H4 (cell line): ENCODE results near the gene CNKSR3. TPM values are rescaled to one million over a fixed set of nuclear protein-coding genes. Genes with fewer than 3 reads are reported as not detected.
"Not testable (repeated sequence)": the region's sequence is repeated elsewhere in the genome, so short reads cannot be mapped to it uniquely, and the experiment has no call there.

Experiments used
- DNase-seq: peaks from one replicate; pipeline ENCODE4 v3.0.0-alpha.2; 2015; ENCODE audit warnings: low spot score
- total RNA-seq: library from RNA; depleted of rRNA; stranded (reverse); fragments of >200 nt; shearing (Covaris generic); gene quantifications from 2 replicates; pipeline ENCODE4 v1.2.3, GENCODE V29; 2014

CNKSR3 gene
- total RNA-seq, 1 experiment from 2014 or later = 8.1 TPM

DNA sequence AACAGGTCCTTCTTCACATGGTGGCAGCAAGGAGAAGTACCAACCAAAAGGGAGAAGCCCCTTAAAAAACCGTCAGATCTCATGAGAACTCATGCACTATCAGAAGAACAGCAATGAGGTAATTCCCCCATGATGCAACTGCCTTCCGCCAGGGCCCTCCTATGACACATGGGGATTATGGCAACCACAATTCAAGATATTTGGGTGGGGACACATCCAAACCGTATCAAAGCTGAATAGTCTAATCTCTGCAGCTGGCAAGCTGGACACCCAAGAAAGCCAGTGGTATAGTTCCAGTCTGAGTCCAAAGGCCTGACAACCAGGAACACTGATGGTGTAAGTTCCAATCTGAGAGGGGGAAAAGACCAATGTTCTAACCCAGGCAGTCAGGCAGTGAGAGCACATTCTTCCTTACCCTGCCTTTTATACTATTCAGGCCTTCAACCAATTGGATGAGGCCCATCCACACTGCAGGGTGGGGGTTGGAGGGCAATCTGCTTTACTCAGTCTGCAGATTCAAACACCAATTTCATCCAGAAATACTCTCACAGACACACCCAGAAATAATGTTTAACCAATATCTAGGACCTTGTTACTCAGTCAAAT, 17.9 kb upstream of the CNKSR3 start:
- DNase-seq = no peak

DNA sequence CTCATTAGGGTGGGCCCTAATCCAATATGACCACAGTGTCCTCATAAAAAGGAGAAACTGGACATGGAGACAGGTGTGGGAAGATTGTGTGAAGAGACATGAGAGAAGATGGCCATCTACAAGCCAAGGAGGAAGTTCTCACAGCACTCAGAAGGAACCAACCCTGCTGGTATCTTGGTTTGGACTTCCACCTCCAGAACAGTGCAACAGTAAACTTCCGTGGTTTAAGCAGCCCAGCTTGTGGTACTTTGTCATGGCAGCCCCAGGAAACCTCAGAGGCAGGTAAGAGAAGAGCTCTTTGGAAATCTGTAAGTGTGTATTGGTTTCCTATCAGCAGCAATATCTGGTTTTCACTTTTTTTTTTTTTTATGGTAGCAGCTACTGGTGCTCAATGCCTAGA, 16.5 kb upstream of the CNKSR3 start:
- no peak for DNase-seq

DNA sequence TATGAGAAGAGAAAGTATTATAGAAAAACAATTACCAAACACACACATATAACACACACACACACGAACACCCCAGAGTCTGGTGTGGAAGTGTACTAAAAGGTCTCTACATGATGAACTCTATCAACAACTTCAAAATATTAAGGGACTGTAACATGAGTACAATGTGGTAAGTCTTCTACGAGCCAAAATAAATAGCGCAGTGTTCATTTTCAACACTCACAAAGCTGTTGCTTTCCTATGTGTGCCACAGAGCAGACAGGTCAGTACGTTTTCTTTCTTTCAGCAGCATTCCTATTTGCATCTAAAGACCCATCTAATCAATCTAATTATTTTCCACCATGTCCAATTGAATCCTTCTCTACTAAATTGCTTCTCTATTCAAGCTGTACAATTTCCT, 12.1 kb upstream of the CNKSR3 start:
- DNase-seq = no peak

DNA sequence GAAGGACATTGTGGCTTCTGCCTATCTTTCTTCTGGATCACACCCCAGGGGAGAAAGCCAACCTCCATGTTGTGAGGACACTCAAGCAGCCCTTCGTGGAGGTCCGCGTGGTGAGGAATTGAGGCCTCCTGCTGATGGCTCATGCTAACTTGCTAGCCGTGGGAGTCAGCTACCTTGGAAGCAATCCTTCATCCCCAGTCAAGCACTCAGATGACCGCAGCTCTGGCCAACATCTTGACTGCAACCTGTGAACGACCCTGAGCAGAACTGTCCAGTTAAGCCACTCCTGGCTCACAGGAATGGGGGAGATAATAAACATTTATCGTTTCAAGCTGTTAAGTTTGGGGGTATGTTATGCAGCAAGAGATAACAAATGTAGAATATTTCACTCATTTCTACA, 10.9 kb upstream of the CNKSR3 start:
- DNase-seq = no peak

DNA sequence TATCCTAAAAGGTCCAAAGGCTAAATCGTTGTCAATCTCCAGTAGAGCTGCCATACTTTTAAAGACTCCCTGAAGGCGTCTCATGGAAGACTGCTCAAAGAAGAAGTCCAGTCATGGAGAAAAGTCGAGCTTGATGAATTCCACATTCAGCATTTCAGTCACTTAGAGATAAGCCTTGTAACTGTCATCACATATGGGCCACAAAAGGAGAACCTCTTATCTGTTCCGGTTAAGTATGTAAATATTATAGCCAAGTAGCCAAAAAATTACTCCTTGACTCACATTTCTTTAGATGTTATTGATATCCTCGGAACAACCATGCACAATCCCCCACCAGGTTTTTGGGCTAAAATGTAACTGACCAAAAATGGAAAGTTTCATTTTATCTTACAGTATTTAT, 9.8 kb upstream of the CNKSR3 start:
- DNase-seq = no peak

DNA sequence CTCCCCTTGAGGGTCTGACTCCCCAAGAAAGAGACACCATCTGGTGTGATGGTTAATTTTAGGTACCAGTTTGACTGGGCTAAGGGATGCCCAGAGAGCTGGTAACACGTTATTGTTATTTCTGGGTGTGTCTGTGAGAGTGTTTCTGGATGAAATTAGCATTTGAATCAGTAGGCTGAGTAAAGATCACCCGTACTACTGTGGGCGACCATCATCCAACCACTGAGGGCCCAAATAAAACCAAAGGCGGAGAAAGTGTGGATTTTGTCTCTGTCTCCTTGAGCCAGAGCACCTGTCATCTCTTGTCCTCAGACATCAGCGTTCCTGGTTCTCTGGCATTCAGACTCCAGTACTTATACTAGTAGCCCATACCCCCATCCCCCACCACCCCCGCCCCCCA, 7.9 kb upstream of the CNKSR3 start:
- DNase-seq = no peak

DNA sequence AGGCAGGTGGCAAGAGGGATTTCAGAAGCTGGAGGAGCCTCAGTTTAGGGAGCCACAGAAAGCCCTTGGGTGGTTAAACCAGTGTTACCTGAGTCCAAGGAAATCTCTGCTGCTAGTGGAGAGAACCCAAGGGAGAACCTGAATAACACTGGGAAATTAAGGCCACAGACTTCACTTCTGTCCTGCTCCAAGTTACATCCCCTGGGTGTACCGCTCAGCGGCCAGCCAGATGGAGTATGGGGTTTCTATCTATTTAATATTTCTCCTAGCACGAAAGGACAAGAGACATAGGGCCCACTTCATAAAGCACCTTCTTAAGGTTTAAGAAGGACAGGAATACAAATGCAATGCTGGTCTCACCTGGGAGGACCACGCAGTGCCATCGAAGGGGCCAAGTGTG, 5.8 kb upstream of the CNKSR3 start:
- DNase-seq = no peak

- DNase-seq = no peak
Measured at GRCh38 chr6:154515826-154516225, 5.3 kb upstream of the CNKSR3 start.

GRCh38 chr6:154515076-154515475, 4.6 kb upstream of the CNKSR3 start:
- not testable (repeated sequence) for DNase-seq

GRCh38 chr6:154514481-154514880, 4.0 kb upstream of the CNKSR3 start:
- no peak for DNase-seq

- DNase-seq = no peak
Measured at GRCh38 chr6:154513601-154514320, 3.3 kb upstream of the CNKSR3 start.

GRCh38 chr6:154512201-154512600, 1.7 kb upstream of the CNKSR3 start:
- DNase-seq = no peak

DNA sequence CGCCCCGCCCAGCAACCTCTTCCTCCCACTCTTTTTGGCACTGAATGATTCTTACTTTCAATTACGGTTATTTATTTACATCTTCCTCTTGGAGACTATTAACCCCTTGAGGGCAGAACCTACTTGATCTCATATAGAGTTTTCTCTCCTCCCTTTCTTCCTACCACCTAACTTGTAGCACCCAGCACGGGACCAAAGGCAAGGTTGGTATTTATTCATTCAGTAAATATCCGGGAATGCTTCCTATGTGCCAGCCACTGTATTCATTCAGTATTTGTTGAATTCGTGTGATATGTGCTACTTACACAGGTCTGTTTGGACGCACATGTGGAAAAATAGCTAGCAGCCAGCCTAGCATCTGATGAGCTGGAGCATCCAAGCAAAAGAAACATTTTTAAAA, 1.3 kb upstream of the CNKSR3 start:
- peak; percentile 23 for DNase-seq

- DNase-seq = no peak
Measured at GRCh38 chr6:154509421-154510143, 903 bp downstream of the CNKSR3 start.

GRCh38 chr6:154508573-154509375, 1.7 kb downstream of the CNKSR3 start:
- DNase-seq = no peak

DNA sequence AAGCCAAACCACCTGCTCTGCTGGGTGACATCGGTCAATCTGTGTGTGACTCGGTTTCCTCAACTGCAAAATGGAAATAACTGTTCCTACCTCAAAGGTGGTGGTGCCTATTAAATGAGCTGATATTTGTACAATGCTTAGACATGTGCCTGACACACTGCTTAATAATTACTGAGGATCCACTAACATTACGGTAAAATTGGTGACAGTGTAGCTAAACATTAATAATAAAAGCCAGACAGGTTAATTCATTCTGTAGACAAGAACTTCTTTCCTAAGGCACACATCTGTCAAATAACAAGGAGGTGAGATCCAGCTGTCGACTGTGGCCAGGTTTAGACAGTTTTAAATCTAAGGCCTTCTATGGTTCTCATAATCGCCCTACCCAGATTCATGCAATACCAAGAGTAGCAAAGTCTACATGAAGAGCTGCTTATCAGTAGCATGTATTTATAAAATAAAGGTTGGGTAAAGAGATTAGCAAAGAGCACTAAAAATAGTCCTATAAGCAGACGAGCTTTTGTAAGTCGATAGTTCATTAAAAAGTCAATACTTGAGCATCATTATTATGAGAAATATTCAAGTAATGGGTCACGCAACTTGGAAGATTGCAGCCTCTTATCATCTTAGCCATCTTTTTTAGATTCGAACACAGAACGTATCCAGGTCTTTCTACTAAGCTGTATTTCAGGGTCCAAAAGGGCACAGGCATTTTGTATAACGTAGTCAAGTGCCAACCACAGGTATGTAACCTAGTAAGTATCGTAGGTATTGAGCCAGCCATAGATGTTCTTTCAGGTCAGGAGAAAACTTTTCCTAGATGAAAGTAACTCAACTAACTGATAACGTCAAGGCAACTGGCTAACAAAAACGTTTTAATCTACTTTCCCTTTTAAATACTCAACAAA, 3.2 kb downstream of the CNKSR3 start:
- no peak for DNase-seq

- DNase-seq = no peak
Measured at GRCh38 chr6:154506582-154506981, 3.9 kb downstream of the CNKSR3 start.

GRCh38 chr6:154506108-154506507, 4.4 kb downstream of the CNKSR3 start:
- DNase-seq = no peak

DNA sequence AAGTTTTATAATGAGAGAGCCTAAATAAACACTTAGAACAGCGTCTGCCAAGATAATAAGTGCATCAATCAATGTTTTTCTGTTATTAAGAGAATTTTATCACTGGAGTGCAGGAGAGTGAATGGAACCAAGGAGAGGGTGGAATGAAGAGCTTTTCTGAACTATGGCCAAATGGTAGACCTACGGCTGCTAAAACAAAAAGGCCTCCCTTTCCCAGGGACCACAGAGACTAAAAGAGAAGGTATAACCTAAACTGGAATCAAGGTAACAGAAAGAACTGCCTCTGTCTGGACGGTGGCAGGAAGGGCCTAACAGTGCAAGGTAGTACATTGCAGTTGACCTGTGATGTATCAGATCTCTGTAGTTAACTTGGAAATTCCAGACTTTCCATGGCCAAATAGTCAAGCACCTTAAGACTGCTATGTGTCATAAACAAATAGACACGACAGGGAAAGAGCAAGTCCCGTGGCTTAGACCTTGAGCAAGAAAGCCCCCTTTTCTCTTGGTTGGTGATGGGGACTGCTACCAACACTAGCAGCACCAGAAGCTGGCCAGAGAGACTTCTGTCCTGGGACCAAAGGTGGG, 5.5 kb downstream of the CNKSR3 start:
- DNase-seq = no peak

DNA sequence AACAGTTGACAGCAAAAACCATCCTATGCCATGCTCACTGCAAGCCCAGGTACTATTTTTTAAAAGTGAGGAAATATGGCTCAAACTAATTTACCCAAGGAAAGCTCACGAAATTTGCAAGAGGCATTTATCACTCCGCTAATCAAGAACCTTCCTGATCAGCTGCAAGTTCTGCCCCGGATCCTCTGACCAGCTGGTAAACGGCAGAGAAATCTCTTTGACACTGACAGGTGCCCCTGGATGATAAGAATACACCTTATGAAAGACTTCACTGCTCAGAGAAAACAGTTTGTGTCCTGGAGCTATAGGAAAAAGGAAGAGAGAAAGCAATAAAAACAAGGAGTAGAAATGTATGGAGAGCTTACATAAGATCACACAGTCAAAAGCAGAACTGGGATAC, 6.4 kb downstream of the CNKSR3 start:
- no peak for DNase-seq

DNA sequence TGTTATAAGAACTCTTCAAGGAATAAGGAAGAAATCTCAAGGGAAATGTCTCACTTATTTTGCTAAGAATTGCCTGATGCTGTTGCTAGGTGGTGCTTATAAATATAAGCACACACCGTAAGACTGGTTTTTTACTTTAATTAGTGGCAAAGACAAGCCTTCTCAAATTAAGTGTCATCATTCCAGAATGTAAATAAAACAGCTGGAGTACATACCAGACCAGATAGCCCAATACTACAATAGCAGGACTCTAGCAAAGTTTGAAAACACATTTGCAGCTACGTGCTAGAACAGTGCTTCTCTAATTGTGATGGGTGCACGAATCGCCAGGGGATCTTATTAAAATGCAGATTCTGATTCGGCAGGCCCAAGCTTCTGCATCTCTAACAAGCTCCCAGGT, 6.8 kb downstream of the CNKSR3 start:
- no peak for DNase-seq
